D721Med (cell line): Measurements from ENCODE around the gene DHTKD1.

ENCODE experiments used
- DNase-seq: peaks from one replicate; pipeline ENCODE4 v3.0.0; 2011; ENCODE audit warnings: low spot score; ENCODE audit not compliant: insufficient read length
- FAIRE-seq: peaks from 2 replicates; lab custom pipeline; 2011; peaks lifted over from hg19 to GRCh38; lab: Jason Lieb, UNC
- TF ChIP-seq, protein P1 (sequence below): IDR thresholded peaks from 2 replicates; pipeline ENCODE4 v1.5.1; 2012; ENCODE audit warnings: mild to moderate bottlenecking, control low read depth; ENCODE audit not compliant: insufficient read depth; ENCODE audit errors: missing control alignments

The DHTKD1 gene

DNA sequence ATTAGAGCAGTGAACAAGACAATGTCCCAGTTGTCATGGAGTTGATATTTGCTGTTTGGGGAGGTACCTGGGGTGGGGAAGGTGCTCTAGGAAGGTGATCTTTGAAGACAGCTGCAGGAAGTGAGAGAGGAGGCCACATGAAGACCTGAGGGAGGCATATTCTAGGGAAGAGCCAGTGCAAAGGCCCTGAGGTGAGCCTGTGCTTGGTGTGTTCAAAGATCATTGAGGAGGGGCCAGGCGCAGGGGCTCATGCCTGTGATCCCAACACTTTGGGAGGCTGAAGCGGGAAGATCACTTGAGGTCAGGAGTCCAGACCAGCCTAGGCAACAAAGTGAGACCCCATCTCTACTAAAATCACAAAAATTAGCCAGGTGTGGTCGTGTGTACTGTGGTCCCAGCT lies 75.8 kb downstream of the DHTKD1 start:
- TF ChIP-seq, protein P1, sequence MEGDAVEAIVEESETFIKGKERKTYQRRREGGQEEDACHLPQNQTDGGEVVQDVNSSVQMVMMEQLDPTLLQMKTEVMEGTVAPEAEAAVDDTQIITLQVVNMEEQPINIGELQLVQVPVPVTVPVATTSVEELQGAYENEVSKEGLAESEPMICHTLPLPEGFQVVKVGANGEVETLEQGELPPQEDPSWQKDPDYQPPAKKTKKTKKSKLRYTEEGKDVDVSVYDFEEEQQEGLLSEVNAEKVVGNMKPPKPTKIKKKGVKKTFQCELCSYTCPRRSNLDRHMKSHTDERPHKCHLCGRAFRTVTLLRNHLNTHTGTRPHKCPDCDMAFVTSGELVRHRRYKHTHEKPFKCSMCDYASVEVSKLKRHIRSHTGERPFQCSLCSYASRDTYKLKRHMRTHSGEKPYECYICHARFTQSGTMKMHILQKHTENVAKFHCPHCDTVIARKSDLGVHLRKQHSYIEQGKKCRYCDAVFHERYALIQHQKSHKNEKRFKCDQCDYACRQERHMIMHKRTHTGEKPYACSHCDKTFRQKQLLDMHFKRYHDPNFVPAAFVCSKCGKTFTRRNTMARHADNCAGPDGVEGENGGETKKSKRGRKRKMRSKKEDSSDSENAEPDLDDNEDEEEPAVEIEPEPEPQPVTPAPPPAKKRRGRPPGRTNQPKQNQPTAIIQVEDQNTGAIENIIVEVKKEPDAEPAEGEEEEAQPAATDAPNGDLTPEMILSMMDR, result no peak
- DNase-seq, result no peak
- FAIRE-seq, result no peak

DNA sequence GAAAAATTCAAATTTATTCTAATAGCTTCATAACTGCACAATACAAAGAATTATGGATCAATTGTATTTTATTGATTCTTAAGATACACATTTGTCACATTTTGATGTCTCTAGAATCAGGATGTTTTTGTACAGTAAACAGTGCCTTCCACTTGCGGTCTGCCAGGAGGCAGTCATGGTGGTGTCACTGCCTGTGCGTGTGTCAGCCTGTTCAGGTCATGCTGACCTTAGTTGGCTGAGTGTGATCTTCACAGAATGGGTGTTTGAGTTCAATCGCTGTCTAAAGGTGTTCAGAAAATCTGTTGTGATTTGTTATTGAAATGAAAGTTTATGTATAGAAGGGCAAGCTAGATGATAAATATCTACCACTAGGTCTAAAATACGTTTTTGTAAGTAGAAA lies 81.4 kb downstream of the DHTKD1 start:
- TF ChIP-seq, protein P1, result no peak
- no peak for DNase-seq
- FAIRE-seq, result no peak

DNA sequence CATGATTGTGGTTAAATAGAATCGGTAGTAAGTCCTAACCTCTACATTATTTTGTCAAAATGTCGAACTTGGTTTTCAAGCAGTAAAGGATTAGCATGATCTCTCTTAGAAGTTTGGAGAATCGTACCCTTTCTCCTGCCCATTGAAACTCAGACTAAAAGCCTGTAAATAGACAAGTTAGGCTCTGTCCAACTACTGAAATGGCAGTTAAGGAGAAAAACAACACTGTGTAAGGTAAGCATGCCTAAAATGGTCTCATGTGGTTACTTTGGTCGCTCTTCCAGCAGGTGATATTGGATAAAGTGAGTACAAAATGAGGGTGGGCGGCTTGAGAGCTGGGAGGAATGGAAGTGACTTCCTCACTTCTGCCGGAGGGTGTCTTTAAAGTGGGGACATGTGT lies 85.8 kb downstream of the DHTKD1 start:
- FAIRE-seq (no peak), DNase-seq (no peak)
- TF ChIP-seq, protein P1, result no peak

DNA sequence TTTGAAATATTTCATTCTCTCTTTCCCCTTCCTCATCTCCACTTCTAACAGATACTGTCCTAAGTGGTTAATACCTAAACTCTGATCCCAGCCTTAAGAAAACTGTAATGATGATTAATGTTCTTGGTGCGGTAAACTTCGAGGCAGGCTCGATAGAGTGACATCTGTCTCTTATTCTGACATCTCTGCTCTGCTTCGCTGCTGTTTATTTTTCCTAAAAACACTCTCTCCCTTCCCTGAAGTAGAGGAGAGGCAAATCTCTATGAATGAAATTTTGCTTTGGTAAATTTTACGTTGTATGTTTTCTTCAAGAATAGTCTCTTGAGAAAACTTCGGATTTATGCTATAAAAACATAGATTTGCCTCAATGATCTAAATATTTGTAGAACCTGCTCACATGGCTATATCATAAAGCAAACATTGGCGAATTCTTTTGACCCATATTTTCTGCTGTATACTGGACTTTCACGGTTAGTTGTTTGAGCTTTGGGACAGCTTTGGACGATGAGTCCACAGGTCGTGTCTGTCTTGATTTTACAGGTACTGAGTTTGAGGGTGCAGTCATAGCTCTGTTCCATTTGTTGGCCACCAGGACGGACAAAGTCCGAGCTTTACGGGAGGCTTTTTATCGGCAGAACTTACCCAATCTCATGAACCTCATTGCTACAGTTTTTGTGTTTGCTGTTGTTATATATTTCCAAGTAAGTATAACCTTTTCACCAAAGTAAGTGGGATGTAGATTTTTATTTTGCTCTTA lies 87.8 kb downstream of the DHTKD1 start:
- TF ChIP-seq, protein P1, result no peak
- DNase-seq (no peak), FAIRE-seq (no peak)

DNA sequence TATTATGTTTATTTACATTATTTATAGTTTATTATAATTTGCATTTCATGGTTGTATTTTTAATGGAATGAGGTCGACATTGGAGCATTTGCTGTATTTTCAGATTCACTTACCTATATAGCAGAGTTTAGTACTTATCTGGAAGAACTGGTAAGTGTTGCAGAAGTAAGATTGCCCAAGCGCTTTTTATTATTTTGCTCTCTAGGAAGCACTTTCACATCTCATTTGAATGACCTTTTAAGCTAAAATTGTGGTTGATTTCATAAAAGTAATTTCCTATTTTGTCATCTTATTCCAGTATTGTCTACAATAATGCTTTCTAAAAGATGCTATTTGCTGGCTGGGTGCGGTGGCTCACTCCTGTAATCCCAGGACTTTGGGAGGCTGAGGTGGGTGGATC lies 89.4 kb downstream of the DHTKD1 start:
- DNase-seq (no peak), FAIRE-seq (no peak)
- TF ChIP-seq, protein P1, result no peak

DNA sequence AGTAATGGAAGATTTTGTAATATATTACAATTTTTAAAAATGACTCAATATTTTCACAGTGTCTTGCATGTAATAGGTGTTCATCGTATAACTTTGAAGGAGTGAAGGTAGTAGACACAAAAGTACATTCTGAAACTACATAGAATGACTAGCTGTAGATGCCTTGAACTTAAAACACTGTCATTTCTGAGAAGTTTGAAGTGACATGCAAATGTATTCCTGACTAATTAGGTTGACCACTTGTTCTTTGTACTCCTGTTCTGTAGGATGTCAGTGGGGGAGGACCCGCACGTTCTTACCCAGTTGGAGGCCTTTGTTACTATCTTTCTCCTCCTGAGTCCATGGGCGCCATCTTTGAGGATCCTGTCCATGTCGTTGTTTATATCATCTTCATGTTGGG lies 91.9 kb downstream of the DHTKD1 start:
- DNase-seq (no peak), FAIRE-seq (no peak)
- TF ChIP-seq, protein P1, result no peak

DNA sequence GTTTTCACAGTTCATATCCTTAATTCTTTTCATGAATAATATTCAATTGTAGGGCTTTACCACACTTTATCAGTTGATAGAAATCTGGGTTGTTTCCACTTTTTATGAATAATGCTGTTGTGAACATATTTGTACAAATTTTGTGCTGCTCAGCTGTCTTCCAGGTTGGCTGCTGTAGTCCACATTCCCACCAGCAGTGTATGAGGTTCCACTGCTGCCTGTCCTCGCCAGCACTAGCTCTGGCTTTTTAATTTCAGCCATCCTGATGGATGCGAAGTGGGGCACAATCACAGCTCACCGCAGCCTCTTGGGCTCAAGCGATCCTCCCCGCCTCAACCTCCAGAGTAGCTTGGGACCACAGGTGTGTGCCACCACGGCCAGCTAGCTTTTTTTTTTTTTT lies 94.2 kb downstream of the DHTKD1 start:
- TF ChIP-seq, protein P1, result no peak
- DNase-seq, result no peak
- FAIRE-seq, result no peak
